Endothelial cell (in vitro differentiated cells): ENCODE results near the gene PKLR. TPM values are rescaled to one million over a fixed set of nuclear protein-coding genes. Genes with fewer than 3 reads are reported as not detected.

Source experiments
- DNase-seq: peaks from one replicate; pipeline ENCODE4 v3.0.0; 2021; ENCODE audit warnings: low spot score
- H3K27ac Mint-ChIP-seq: one replicate; pipeline ENCODE4 v1.8.0; 2021; ENCODE audit warnings: mixed read lengths, inconsistent platforms; ENCODE audit not compliant: unreplicated experiment
- H3K27me3 Mint-ChIP-seq: one replicate; pipeline ENCODE4 v1.8.0; 2021; ENCODE audit warnings: mild to moderate bottlenecking, moderate library complexity, mixed read lengths, inconsistent platforms; ENCODE audit not compliant: unreplicated experiment
- H3K36me3 Mint-ChIP-seq: one replicate; pipeline ENCODE4 v1.8.0; 2021; ENCODE audit warnings: mild to moderate bottlenecking, low read depth, mixed read lengths, inconsistent platforms; ENCODE audit not compliant: unreplicated experiment
- H3K4me1 Mint-ChIP-seq: one replicate; pipeline ENCODE4 v1.8.0; 2021; ENCODE audit warnings: mild to moderate bottlenecking, mixed read lengths, inconsistent platforms; ENCODE audit not compliant: unreplicated experiment
- H3K4me3 Mint-ChIP-seq: one replicate; pipeline ENCODE4 v1.8.0; 2021; ENCODE audit warnings: mild to moderate bottlenecking, mixed read lengths, inconsistent platforms; ENCODE audit not compliant: unreplicated experiment
- H3K9me3 Mint-ChIP-seq: one replicate; pipeline ENCODE4 v1.8.0; 2021; ENCODE audit warnings: mixed read lengths, inconsistent platforms; ENCODE audit not compliant: unreplicated experiment
- microRNA-seq: library from miRNA; unstranded; fragments of <30 nt; microRNA quantifications from one replicate; pipeline ENCODE4, GENCODE V29; 2020; ENCODE audit not compliant: unreplicated experiment
- total RNA-seq: library from RNA; stranded (reverse); fragmentation: NEBNext Ultra II Directional; extraction: Animal tissue kit (Norgen Biotek cat#: 25700); gene quantifications from one replicate; pipeline ENCODE4 v1.2.1, GENCODE V29; 2021; ENCODE audit not compliant: unreplicated experiment
- TF ChIP-seq, protein P1 (sequence below): fragments of 200-600 bp; sonication (generic); IDR thresholded peaks from one replicate; pipeline ENCODE4 v1.5.0; 2021; ENCODE audit warnings: antibody characterized with exemption; ENCODE audit not compliant: unreplicated experiment

Gene PKLR
- total RNA-seq, 1 donor from 2014 or later = not detected

DNA sequence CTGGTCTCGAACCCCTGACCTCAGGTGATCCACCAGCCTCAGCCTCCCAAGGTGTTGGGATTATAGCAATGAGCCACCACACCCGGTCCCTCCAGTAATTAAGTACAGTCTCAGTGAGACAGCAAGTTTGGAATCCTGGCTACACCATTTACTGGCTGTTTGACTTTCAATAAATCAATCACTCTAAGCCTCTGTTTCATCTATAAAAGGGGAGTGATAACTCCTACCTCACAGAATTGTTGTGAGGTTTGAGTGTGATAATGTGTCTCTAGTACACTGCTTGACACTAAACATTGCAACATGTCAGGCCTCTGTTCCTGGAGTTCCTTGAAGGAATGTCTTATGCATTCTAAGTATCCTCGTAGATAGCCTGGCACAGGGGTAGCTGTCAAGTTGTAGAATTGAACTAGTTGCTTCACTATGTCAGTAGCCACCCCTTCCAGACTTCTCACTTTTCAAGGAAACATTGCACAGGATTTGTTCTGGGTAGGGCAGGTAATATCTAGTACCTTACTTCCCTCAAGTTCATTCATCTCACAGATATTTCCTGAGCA is 58.4 kb downstream of the PKLR start:
- H3K9me3 Mint-ChIP-seq = no peaks in the 10 kb centered on the region
- H3K4me3 Mint-ChIP-seq = peak overlapping the region; percentile 92

DNA sequence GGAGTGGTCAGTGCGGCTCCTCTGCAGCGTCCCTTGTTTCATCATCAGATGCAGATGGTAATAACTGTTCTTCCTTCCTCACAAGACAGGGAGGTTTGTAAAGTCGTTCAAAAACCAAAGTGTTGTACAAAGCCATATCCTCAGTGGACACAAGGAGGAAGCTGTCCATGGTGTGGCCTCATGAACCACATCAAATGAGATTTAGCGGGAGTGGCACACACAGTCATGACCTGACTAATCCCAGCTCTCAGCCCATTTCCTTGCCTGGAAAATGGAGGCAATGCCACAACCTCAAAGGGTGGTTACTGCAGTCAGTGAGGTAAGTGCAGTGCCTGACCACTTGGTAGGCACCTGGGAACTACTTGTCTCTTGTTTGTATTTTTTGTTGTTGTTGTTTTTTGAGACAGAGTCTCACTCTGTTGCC is 59.4 kb downstream of the PKLR start:
- DNase-seq = no peak
- Mint-ChIP-seq H3K4me1 (peaks cover 27% of the 10 kb centered on the region), H3K27ac (peak overlapping the region; percentile 8), H3K27me3 (peaks cover 19% of the 10 kb centered on the region), H3K4me3 (no peak overlapping the region), H3K9me3 (no peaks in the 10 kb centered on the region), H3K36me3 (peaks cover 9% of the 10 kb centered on the region)
- TF ChIP-seq, protein P1, sequence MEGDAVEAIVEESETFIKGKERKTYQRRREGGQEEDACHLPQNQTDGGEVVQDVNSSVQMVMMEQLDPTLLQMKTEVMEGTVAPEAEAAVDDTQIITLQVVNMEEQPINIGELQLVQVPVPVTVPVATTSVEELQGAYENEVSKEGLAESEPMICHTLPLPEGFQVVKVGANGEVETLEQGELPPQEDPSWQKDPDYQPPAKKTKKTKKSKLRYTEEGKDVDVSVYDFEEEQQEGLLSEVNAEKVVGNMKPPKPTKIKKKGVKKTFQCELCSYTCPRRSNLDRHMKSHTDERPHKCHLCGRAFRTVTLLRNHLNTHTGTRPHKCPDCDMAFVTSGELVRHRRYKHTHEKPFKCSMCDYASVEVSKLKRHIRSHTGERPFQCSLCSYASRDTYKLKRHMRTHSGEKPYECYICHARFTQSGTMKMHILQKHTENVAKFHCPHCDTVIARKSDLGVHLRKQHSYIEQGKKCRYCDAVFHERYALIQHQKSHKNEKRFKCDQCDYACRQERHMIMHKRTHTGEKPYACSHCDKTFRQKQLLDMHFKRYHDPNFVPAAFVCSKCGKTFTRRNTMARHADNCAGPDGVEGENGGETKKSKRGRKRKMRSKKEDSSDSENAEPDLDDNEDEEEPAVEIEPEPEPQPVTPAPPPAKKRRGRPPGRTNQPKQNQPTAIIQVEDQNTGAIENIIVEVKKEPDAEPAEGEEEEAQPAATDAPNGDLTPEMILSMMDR = no peak

More for the DNA sequence above, 58.4 kb downstream of the PKLR start:
- TF ChIP-seq, protein P1 = no peak
- H3K27me3 Mint-ChIP-seq = peaks cover 19% of the 10 kb centered on the region
- DNase-seq = no peak
- H3K27ac Mint-ChIP-seq = peak overlapping the region; percentile 16
- H3K36me3 Mint-ChIP-seq = peaks cover 15% of the 10 kb centered on the region
- peaks cover 27% of the 10 kb centered on the region for H3K4me1 Mint-ChIP-seq

DNA sequence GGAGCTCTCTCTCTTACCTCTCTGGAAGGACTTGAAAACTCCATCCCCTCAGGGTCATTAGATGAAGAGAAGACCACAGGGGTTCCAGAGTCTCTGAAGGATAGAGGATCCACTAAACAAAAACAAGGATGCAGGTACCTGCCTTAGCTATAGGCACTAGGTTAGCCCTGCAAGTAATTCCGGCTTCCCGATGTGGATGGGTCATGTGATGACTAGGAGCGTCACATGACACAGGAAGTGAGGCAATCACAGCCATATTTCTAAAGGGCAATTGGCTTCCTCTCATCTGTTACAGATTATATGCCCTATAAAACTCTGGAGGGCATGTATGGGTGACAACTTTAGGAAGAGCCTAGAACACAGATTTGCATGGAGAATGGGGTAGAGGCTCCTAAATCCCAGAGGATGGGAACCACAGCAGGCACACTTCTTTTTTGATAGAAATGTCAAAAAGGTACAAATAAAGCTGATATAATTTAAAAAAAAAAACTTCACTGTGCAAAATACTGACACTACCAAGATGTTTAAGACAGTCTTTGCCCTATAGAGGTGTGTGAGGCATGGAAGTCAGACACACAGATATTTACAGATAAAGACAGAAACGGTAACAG is 60.1 kb downstream of the PKLR start:
- H3K27me3 Mint-ChIP-seq = peaks cover 14% of the 10 kb centered on the region
- TF ChIP-seq, protein P1 = no peak
- H3K27ac Mint-ChIP-seq = peak overlapping the region; percentile 71
- H3K9me3 Mint-ChIP-seq = no peaks in the 10 kb centered on the region
- peak; percentile 51 for DNase-seq
- peak overlapping the region; percentile 80 for H3K4me3 Mint-ChIP-seq
- peaks cover 7% of the 10 kb centered on the region for H3K36me3 Mint-ChIP-seq
- peaks cover 27% of the 10 kb centered on the region for H3K4me1 Mint-ChIP-seq

Small RNA genes lying within 50 kb of the gene (microRNA-seq; reads per million reads assigned to microRNA genes)
- not detected for gene MIR555

Other genes with a start within 250 kb of the PKLR start
- gene EFNA4, start 237.7 kb downstream of the PKLR start, total RNA-seq = 25.2 TPM
- gene EFNA3, start 222.6 kb downstream of the PKLR start, total RNA-seq = 9.6 TPM
- gene EFNA1, start 173.6 kb downstream of the PKLR start, total RNA-seq = 413 TPM
- 43.9 TPM for gene SLC50A1, start 165.6 kb downstream of the PKLR start, total RNA-seq
- 39.2 TPM for gene DPM3, start 160.9 kb downstream of the PKLR start, total RNA-seq
- 173 TPM for gene KRTCAP2, start 128.1 kb downstream of the PKLR start, total RNA-seq
- 8.5 TPM for gene TRIM46, start 127.6 kb downstream of the PKLR start, total RNA-seq
- gene THBS3, start 93.5 kb downstream of the PKLR start, total RNA-seq = 35.5 TPM
- 38.8 TPM for gene MTX1, start 92.7 kb downstream of the PKLR start, total RNA-seq
- 54.1 TPM for gene ENTREP3, start 46.0 kb downstream of the PKLR start, total RNA-seq
- 54.9 TPM for gene SCAMP3, start 39.1 kb downstream of the PKLR start, total RNA-seq
- gene CLK2, start 27.9 kb downstream of the PKLR start, total RNA-seq = 62.8 TPM
- 7.3 TPM for gene HCN3, start 24.0 kb downstream of the PKLR start, total RNA-seq
- 540 TPM for gene FDPS, start 7.4 kb upstream of the PKLR start, total RNA-seq
- 67.1 TPM for gene RUSC1, start 19.5 kb upstream of the PKLR start, total RNA-seq